Lower leg skin (tissue), 3 donors: ENCODE data around the gene SLC26A11.

Experiments used
- CTCF ChIP-seq, 3 donors: fragments of 450-650 bp; IDR thresholded peaks; one replicate each; pipeline ENCODE4 v1.5.1; 2016; ENCODE audit warnings: antibody characterized with exemption in 3 of 3, mild to moderate bottlenecking in 3 of 3, moderate library complexity in 2 of 3
- POLR2A ChIP-seq, 2 donors: fragments of 450-650 bp; IDR thresholded peaks; one replicate each; pipeline ENCODE4 v1.6.1; 2016 to 2017; ENCODE audit warnings: antibody characterized with exemption in 2 of 2, mild to moderate bottlenecking in 1 of 2, moderate library complexity in 1 of 2

DNA sequence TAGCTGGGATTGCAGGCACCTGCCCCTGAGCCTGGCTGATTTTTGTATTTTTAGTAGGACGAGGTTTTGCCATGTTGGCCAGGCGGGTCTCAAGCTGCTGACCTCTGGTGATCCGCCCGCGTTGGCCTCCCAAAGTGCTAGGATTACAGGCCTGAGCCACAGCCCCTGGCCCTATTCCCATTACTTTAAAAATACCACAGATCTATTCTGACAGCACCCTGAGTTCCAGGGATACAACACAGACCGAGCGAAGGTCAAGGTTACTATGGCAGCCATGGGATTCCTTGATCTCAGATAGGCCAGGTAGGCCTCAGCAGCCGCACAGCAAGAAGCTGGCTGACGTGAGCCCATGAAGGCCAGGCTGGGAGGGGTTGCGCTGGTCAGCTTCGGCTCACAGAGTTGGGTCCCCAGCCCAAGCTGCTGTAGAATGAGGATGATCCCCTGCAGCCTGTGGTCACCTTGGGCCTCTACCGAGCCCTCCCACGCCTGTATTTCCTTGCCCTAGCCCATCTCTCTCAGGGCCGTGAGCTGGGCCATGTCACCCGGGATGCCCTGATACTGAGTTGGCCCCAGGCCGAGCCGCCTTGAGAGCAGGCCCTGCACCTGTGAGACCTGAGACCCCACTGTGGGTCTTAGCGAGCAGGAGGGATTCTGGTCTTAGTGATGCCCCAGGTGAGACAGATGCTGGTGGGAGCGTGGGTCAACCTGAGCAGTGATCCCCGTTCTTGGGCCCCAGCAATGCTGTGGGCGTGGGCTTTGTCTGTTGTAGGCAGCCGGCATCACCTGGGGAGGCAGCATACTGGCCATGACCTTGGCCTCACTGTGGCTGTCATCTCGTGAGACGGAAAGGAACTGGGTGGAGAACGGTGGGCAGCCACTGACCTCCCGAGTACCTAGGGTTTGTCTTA lies 23.6 kb downstream of the SLC26A11 start:
- TF ChIP-seq CTCF (IDR thresholded peaks at IDR 0.05), result no peak
- no peak for TF ChIP-seq POLR2A (IDR thresholded peaks at IDR 0.05)
